SKM-1 treated with dmso at 0.1 percent for 144 hours (cell line): ENCODE data around the gene TNFAIP8L1.
"Not testable (repeated sequence)": the region's sequence is repeated elsewhere in the genome, so short reads cannot be mapped to it uniquely, and the experiment has no call there.

ENCODE experiments used
- DNase-seq: peaks from one replicate; lab custom pipeline; 2025; ENCODE audit not compliant: unreplicated experiment; lab: John Stamatoyannopoulos, UW

TNFAIP8L1 gene

DNA sequence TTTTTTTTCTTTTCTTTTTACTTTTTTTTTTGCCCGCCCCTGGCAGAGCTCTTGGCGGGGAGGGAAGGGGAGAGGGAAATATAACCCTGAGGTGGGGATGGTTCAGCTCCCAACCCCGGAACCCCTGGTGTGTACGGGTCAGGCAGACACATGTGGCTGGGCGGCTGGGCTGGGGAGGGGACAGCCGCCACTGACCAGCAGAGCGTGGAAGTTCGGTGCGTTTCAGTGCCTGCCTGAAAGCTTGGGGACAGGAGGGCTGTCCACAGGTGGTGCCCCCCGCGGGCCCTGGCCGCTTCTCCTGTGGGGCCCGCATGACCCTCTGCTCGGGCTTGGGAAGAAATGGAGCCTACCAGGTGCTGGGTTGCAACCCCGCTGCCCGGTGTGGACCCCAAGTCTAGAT lies 36.0 kb downstream of the TNFAIP8L1 start:
- no peak for DNase-seq

GRCh38 chr19:4676955-4677731 lies 37.8 kb downstream of the TNFAIP8L1 start:
- peak; percentile 14 for DNase-seq

- no peak for DNase-seq
These were observed 39.8 kb downstream of the TNFAIP8L1 start for GRCh38 chr19:4678881-4679790.

GRCh38 chr19:4680021-4680420 lies 40.7 kb downstream of the TNFAIP8L1 start:
- DNase-seq, result not testable (repeated sequence)

GRCh38 chr19:4682417-4683200 lies 43.3 kb downstream of the TNFAIP8L1 start:
- DNase-seq, result no peak

DNA sequence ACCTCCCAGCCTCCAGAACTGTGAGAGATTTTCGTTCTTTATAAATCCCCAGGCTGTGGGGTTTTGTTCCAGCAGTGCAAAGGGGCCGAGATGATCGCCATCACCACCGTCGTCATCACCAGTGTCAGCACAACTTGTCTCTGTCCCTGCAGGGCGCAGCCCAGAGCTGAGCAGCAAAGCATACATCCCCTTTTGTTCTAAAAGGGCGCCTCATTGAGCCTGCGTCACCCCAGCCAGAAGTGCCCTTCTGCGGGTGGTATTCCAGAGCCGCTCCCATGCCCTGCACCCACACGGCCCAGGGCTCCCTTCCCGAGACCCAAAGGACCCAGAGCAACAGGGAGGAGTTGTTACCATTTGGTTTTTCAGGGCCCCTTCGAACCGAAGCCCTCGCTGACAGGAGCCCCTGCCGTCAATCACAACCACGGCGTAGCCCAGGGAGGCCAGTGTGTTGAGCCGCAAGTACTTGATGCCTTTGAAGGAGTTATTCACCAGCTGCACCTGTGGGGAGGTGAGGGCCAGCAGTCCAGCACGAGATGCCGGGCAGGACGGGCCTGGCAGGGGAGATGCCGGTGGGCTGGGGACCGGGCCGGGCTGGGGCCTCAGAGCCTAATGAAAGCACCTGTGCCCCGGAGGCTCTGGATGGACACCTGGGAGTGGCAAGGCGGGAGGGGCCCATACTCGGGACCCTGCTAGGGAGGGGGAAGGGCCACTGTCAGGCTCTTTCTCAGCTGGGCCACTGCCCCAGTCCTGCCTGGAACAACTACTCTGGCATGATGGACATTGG lies 45.2 kb downstream of the TNFAIP8L1 start:
- no peak for DNase-seq

- DNase-seq, result no peak
These were observed 47.4 kb downstream of the TNFAIP8L1 start for GRCh38 chr19:4686700-4687099.

GRCh38 chr19:4687396-4687795 lies 48.1 kb downstream of the TNFAIP8L1 start:
- DNase-seq, result no peak

GRCh38 chr19:4688587-4688986 lies 49.3 kb downstream of the TNFAIP8L1 start:
- no peak for DNase-seq

DNA sequence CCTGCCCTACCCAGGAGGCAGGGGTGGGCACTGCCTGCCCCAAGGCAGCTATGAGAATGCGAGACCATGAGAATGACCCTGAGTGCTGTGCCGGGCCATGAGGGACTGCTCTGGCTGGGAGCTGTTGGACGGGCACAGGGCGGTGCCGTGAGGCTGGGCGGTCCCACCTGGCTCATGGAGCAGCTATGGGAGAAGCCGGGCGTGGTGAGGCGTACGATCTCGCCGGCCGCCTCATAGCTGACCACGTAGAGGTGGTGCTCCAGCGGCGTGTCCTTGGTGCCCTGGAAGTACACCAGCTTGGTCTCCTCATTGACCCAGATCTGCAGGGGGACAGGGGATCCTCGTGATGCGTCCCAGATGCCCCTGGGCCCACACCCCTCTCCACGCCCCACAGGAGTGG lies 50.1 kb downstream of the TNFAIP8L1 start:
- DNase-seq, result no peak

- no peak for DNase-seq
These were observed 51.0 kb downstream of the TNFAIP8L1 start for GRCh38 chr19:4690361-4690760.

DNA sequence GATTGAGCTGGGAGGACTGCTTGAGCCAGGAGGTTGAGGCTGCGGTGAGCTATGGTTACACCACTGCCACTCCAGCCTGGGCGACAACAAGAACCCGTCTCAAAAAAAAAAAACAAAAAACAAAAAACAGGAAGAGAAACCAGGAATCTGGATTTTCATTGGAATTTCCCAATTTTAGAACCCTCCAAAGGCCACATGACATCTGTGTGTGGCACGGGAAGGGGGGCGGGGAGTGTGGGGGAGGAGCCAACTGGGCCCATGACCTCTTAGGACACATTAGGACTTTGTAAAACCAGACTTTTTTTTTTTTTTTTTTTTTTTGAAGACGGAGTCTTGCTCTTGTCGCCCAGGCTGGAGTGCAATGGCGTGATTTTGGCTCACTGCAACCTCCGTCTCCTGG lies 52.1 kb downstream of the TNFAIP8L1 start:
- no peak for DNase-seq

DNA sequence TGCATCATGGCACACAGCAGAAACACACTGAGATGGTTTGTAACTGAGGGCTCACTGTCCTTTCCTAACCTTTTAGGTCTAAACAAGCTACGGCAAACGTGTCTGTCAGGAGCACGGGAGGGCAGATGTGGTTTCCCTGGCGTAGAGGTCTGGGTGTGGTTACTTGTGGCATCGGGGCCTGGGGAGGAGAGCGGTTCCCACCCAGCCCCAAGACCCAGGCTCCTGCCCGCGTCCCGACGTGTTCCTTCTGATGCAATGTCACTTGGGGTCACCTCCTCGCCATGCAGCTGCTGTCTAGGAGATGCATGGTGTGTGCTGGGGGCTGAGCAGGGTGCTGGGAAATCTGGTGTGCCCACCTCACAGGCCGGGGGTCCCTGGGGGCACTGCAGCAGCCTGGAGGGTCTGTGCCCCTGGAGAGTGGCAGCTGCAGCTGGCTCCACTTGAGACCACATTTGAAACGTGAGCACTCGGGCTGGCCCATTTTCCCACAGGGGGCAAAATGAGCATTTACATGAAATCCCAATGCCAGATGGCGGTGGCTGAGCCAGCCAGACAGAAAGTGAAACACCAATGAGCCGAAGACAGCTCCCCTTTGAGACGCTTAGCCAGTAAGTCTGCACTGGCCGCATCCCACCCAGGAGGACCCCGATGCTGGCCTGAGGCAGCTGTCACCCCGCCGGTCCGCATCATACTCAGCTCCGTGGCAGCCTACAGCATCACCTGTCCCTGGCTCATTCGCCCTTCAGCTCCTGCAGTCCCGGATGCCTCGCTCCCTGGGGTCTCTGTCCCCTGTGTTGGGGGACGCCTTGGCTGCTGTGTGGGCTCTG lies 53.1 kb downstream of the TNFAIP8L1 start:
- DNase-seq, result no peak

GRCh38 chr19:4693078-4693350 lies 53.7 kb downstream of the TNFAIP8L1 start:
- no peak for DNase-seq

DNA sequence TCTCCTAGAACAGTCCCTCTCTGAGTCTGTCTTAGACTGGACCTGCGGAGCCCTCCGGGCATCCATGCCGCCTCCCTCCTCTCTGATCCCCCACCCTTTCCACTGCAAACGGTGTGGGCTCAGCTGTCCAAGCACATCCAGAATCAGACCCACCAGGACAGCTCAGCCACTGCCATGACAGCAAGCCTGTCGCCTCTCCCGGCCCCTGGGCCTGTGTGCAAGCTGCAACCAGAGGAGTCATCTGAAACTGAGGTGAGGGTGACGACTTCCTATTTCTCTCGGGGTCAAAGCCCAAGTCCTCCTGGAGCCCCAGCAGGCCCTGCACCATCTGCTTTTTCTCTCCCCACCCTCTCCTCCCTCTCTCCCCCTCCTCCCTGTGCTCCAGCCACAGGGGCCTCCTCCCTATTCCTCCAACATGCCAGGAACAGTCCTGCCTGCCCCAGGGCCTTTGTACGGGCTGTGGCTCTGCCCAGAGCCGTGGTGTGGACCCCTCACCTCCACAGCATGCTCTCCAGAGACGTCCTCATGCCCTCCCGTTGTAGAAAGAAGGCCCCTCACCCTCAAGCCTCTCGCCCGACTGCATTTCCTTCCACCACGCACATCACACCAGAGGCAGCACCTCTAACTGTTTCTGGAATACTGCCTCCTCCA lies 54.3 kb downstream of the TNFAIP8L1 start:
- no peak for DNase-seq

DNA sequence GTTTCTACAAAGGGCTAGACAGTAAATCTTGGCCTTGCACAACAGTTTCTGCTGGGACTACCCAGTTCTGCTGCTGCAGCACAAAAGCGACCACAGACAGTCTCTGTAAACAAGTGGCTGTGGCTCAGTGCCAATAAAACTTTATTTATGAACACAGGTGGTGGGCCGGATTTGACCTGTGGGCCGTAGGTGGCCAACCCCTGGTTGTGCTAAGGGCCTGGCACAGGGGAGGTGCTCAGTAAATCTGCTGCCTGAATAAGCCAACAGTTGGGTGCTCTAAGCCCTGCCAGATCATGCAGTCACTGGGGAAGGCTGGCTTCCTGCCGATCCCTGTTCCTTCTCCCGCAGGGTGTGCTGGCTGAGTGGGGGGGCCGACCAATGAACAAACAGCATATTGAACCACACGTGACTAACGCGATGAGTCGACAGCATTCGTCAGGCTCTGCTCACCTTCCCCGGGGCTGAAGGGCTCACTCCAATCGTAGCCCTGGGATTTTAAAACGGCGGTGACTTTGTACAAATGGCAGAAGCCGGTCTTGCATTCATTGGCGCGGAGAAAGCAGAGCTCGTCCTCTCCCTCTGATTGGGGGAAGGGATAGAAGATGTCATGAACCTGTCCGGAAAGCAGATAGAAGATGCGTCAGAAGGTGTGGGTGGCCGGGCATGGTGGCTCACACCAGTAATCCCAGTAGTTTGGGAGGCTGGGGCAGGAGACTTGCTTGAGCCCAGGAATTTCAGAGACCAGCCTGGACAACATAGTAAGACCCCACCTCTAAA lies 55.1 kb downstream of the TNFAIP8L1 start:
- DNase-seq, result no peak

DNA sequence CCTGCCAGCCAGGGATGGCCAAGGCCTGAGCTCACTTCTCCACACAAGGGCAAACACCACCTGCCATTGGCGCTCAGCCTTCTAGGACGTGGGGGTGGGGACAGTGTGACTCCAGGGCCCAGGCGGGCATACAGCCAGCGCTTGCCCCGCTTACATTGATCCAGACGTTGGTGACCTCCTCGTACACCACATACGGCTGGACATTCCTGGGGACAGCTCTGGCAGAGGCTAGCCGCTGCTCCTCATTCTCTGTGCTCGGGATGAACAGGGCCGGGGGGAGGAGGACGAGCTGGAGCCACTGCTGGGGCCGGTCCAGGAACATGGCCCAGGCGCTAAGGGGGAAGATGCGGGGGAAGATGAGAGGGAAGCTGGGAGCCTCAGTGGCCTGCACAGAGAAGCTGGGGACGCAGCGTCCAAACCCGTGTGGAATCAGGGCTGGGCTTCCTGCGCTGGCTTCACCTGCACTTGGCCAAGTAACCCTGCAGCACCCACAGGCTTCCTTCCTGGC lies 56.0 kb downstream of the TNFAIP8L1 start:
- DNase-seq, result no peak

GRCh38 chr19:4697304-4697703 lies 58.0 kb downstream of the TNFAIP8L1 start:
- no peak for DNase-seq
